ENCODE data around the gene LURAP1L.

The LURAP1L gene

GRCh38 chr9:12784461-12785259 lies 9.8 kb downstream of the LURAP1L start:
- TF ChIP-seq, protein P1, sequence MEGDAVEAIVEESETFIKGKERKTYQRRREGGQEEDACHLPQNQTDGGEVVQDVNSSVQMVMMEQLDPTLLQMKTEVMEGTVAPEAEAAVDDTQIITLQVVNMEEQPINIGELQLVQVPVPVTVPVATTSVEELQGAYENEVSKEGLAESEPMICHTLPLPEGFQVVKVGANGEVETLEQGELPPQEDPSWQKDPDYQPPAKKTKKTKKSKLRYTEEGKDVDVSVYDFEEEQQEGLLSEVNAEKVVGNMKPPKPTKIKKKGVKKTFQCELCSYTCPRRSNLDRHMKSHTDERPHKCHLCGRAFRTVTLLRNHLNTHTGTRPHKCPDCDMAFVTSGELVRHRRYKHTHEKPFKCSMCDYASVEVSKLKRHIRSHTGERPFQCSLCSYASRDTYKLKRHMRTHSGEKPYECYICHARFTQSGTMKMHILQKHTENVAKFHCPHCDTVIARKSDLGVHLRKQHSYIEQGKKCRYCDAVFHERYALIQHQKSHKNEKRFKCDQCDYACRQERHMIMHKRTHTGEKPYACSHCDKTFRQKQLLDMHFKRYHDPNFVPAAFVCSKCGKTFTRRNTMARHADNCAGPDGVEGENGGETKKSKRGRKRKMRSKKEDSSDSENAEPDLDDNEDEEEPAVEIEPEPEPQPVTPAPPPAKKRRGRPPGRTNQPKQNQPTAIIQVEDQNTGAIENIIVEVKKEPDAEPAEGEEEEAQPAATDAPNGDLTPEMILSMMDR (IDR thresholded peaks at IDR 0.05) = no peak
- Histone ChIP-seq H3K27me3 (no peaks in the 10 kb centered on the region), H3K27ac (peak overlapping the region; percentile 93 to 95), H3K36me3 (no peaks in the 10 kb centered on the region), H3K4me1 (peaks cover 0 to 85% (median 30%) of the 10 kb centered on the region in 4 donors), H3K4me3 (peak overlapping the region in 1 of 2 donors; percentile 28), H3K9me3 (peaks cover 0 to 6% (median 0%) of the 10 kb centered on the region in 3 donors)
- intact Hi-C loops (cut with DNase I; ENCODE audit: low total_unique reads) = no loop called here
- DNase-seq = peak; percentile 67 to 90

DNA sequence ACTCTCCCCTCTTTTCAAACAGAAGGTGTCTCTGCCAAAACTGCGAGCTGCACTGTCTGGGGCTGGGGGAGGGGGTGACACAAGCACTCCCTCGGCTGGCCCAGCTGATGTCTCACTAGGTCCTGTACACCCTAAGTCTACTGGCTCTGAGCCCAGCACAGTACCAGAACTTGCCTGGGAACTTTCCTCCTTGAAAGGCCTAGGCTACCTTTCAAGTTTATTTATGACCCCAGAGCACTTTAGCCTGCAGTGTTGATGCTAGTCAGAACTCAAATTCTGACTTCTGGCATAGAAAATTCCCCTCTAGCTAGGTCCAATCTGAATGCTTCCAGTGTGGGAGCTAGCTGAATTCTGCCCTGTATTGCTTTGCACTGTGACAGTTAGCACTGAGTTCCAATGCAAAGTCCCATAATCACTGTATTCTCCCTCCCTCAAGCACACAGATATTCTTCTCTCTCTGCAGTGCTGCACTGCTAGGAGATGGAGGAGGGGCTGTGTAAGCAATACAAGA lies 10.5 kb downstream of the LURAP1L start:
- TF ChIP-seq, protein P1 (IDR thresholded peaks at IDR 0.05) = no peak
- DNase-seq = peak; percentile 62 to 90
- no peaks in the 10 kb centered on the region for H3K27me3 ChIP-seq
- intact Hi-C loops (cut with DNase I; ENCODE audit: low total_unique reads) = no loop called here
- peak overlapping the region; percentile 93 to 95 for H3K27ac ChIP-seq
- H3K36me3 ChIP-seq = no peaks in the 10 kb centered on the region
- H3K9me3 ChIP-seq = peaks cover 0 to 6% (median 0%) of the 10 kb centered on the region in 3 donors
- H3K4me3 ChIP-seq = peak overlapping the region in 1 of 2 donors; percentile 28
- H3K4me1 ChIP-seq = peaks cover 0 to 85% (median 32%) of the 10 kb centered on the region in 4 donors

GRCh38 chr9:12785941-12786340 lies 11.1 kb downstream of the LURAP1L start:
- Histone ChIP-seq H3K4me1 (peaks cover 0 to 85% (median 31%) of the 10 kb centered on the region in 4 donors), H3K4me3 (no peak overlapping the region), H3K36me3 (no peaks in the 10 kb centered on the region), H3K9me3 (peaks cover 0 to 6% (median 0%) of the 10 kb centered on the region in 3 donors), H3K27ac (peak overlapping the region; percentile 93 to 95), H3K27me3 (no peaks in the 10 kb centered on the region)
- intact Hi-C loops (cut with DNase I; ENCODE audit: low total_unique reads) = no loop called here
- DNase-seq = no peak
- TF ChIP-seq, protein P1 (IDR thresholded peaks at IDR 0.05) = no peak

- H3K9me3 ChIP-seq = no peaks in the 10 kb centered on the region
- TF ChIP-seq, protein P1 (IDR thresholded peaks at IDR 0.05) = no peak
- no peaks in the 10 kb centered on the region for H3K36me3 ChIP-seq
- no peaks in the 10 kb centered on the region for H3K27me3 ChIP-seq
- peak overlapping the region; percentile 26 to 95 for H3K27ac ChIP-seq
- intact Hi-C loops (cut with DNase I; ENCODE audit: low total_unique reads) = no loop called here
- no peak overlapping the region for H3K4me3 ChIP-seq
- H3K4me1 ChIP-seq = peaks cover 0 to 97% (median 35%) of the 10 kb centered on the region in 4 donors
- no peak for DNase-seq
Measured at GRCh38 chr9:12790001-12790400, 15.2 kb downstream of the LURAP1L start.

DNA sequence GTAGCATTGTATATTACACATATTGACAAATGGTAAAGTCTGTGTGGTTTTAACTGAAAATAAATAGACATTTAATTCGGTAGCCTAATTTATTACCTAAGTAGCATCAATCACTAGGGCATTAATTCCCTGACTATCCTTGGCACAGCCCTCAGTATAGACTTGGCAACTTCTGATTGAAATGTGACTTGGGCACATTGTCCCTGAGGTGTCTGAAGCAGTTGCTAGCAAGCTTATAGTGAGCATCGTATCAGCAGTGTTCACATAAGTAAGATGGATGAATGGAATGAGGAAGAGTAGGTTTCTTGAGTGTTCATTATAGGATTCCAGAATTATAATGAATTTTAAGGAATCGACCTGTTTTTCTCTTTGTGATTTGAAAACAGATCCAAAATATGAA lies 16.1 kb downstream of the LURAP1L start:
- intact Hi-C loops (cut with DNase I; ENCODE audit: low total_unique reads) = no loop called here

More for the DNA sequence above, 16.1 kb downstream of the LURAP1L start:
- Histone ChIP-seq H3K9me3 (no peaks in the 10 kb centered on the region), H3K27me3 (no peaks in the 10 kb centered on the region), H3K36me3 (no peaks in the 10 kb centered on the region), H3K27ac (peak overlapping the region; percentile 26 to 95), H3K4me1 (peaks cover 0 to 94% (median 26%) of the 10 kb centered on the region in 4 donors), H3K4me3 (no peak overlapping the region)
- TF ChIP-seq, protein P1 (IDR thresholded peaks at IDR 0.05) = no peak
- DNase-seq = no peak
